ENCODE measurements around the gene SRRM4.
A peak's percentile ranks its signal among the peaks of the same experiment; 100 is the strongest.
"Not testable (repeated sequence)": the region's sequence is repeated elsewhere in the genome, so short reads cannot be mapped to it uniquely, and the experiment has no call there.

SRRM4 gene

DNA sequence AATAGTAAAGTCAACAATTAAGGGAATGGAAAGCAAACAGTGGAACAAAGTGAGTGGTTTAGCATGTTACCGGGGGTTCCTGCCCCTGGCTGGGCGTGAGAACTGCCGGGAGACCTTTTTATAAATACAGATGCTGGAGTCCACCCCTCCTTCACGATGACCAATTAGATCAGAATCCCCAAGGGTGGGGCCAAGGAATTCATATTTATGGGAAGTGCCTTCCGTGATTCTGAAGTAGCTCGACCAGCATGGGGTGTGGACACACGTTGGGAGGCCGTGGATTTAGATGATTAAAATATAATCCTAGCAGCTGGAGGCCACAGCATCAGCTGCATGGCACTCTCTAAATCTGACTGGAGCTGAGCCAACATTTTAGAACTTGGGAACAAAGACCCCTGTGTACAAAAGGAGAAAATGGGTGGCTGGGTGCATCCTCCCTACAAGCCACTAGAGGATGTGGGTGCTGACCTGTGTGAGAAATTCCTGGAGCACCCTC lies 87.9 kb downstream of the SRRM4 start:
- no peak for DNase-seq (ENCODE audit: low read depth in 2 of 3, low spot score in 1 of 3)

DNA sequence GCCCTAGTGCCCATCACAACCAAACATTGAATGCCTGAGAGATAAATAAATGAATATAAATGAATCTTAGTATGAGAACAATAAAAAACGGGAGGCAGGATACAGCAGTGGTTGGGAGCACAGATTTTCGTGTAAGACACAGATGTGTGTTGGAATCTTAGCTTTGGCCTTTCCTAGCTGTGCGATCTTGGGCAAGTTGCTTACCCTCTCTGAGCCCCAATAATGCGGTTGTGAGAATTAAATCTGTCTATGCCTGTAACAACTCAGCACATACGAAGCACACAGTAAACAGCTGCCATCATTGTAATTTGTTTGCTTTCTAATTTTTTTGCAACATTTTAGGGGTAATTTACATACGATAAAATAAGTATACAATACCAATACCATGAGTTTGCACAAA lies 89.8 kb downstream of the SRRM4 start:
- no peak for DNase-seq (ENCODE audit: low read depth in 2 of 3, low spot score in 1 of 3)

DNA sequence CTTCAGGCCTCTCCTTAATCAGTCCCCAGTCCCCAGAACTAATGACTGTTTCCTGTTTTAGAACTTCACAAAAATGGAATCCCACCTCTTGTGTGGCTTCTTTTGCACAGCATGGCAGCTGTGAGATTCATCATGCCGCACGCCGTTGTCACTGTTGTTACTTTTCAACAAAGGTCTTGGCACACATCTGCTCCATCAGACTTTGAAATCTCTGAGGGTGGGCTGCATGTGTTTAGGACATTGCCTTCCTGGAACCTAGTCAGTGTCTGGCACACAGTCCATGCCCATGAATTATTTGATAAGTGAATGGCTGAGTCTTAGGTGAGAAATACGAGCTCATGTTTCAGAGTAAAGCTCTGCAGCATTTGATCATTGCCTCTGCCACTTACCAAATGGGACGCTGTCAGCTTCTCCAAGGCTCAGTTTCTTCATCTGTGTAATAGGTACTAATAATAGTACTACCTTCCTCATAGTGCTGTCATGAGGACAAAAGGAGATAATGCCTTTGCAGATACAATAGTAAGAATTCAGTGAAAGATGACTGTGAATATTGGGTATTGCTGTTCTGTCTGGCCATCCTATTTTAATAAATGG lies 90.4 kb downstream of the SRRM4 start:
- no peak for DNase-seq (ENCODE audit: low read depth in 2 of 3, low spot score in 1 of 3)

DNA sequence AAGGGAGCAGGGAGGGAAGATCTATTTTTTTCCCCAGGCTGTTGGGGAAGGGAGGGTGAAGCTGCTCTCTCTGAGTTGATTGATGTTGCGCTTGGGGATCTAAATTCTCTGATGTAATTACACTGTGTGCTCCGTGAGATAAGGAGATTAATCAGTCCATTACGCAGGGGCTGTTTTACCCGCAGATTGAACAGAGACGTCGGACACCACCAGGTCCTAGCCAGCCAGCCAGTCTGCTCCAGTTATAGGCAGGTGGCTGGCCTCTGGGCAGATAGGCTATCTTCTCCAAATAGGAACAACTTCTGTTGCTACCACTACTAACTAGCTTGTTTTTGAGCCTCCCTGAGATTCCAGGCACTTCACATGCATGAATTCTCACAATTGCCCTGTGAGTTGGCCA lies 91.1 kb downstream of the SRRM4 start:
- no peak for DNase-seq (ENCODE audit: low read depth in 2 of 3, low spot score in 1 of 3)

DNA sequence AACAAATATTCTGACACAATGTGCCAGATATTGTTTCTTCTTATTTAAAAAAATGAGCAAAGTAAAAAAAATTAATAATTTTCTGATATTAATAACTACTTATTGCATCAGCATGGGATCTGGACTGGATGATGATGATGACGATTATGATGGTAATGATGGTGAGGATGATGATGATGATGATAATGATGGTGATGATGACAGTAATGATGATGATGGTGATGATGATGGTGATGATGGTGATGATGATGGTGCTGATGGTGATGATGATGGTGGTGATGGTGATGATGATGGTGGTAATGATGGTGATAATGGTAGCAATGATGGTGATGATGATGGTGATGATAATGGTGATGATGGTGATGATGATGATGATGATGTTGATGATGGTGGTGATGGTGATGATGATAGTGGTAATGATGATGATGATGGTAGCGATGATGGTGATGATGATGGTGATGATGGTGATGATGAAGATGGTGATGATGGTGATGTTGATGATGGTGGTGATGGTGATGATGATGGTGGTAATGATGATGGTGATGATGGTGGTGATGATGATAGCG lies 94.0 kb downstream of the SRRM4 start:
- no peak for DNase-seq (ENCODE audit: low read depth in 2 of 3, low spot score in 1 of 3)

DNA sequence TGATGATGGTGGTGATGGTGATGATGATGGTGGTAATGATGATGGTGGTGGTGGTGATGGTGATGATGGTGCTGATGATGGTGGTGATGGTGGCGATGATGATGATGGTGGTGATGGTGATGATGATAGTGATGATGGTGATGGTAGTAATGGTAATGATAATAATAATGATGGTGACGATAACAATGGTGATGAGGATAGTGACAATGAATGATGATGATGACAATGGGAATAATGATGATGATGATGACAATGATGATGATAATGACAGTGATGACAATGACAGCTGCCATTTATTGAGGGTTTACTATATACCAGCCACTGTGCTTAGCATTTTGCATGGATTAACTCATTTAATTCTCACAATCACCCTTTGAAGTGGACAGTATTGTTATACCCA lies 94.6 kb downstream of the SRRM4 start:
- no peak for DNase-seq (ENCODE audit: low read depth in 2 of 3, low spot score in 1 of 3)

DNA sequence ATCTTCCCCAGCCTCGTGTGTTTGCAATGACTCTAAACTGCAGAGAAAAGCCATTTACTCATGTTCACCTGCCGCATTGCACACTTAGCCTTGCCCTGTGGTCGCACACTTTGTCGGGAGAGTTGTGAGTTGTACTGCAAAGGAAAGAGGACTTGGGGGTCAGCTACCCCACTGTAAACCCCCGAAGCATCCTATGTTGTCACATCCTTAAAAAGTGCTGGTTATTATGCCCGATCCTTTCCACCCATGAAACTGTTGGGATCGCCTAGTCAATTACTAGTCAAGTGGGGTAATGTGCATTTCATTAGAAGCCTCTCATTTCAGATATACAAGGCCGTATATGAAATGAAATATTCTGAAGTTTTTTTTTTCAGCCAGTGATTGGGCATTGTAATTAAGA lies 98.2 kb downstream of the SRRM4 start:
- DNase-seq (ENCODE audit: low read depth in 2 of 3, low spot score in 1 of 3) = no peak

DNA sequence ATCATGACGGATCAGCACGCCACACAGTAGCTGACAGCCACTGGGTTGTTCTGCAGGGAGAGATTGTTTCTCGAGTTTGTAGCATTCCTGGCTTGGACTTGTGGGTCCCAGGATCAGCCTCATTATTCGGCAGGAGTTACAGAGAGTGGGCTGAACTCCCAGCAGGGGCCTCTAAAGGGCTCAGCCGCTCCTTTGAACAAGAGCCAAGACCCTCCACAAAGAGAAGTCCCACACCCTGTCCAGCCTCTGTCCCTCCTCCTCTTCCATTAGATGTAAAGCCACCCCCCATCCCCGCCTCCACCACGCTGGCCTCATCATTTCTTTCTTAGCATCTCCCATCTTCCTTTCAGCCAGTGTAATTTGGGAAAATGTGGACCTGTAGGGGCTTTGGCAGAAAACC lies 100.7 kb downstream of the SRRM4 start:
- no peak for DNase-seq (ENCODE audit: low read depth in 2 of 3, low spot score in 1 of 3)

DNA sequence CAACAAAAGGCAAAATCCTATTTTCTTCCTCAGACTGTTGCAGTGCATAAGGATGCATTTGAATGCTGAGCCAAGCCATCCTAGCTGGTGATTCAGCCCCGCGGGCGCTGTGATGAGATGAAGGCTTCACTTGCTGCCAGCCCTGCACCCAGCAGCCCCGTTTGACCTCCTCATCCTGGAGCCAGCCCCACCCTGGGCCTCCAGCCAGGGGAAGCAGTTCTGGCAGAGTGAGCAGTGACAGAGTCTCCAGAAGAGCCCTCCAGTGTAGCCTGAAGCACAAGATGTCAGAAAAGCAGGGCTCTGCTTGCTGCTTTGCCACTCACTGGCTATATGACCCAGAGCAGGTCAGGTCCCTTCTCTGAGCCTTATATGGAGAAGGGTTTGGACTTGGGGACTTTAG lies 101.2 kb downstream of the SRRM4 start:
- no peak for DNase-seq (ENCODE audit: low read depth in 2 of 3, low spot score in 1 of 3)

DNA sequence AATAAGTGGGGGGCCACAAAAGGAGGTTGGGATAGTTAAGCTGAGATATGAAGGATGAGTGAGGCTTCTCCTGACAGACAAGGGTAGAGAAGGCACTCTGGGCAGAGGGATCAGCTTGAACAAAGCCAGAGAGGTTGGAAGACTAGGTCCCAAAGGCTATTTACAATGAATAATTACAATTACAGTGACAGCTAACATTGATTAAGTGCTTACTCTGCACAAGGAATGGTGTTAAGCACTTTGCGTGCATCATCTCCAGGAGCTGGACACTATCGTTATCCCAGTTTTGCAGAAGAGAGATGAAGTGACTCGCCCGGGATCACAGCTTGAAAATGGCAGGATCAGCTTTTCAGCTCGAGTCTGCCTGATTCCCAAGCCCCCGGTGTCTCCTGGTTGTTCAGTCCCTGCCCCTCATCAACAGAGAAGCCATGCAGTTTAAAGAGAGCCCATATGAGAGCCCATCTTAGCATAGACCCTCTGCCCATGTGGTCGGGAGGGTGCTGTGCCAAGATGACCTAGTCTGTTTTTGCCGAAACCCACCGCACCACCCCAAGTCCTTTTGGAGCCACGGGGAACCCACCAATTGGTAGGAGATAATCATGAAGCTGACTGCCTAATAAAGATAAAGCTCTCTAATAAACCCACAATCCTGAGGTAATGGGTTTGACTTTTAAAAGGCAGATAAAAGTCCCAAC lies 107.5 kb downstream of the SRRM4 start:
- DNase-seq (ENCODE audit: low read depth in 2 of 3, low spot score in 1 of 3) = no peak

DNA sequence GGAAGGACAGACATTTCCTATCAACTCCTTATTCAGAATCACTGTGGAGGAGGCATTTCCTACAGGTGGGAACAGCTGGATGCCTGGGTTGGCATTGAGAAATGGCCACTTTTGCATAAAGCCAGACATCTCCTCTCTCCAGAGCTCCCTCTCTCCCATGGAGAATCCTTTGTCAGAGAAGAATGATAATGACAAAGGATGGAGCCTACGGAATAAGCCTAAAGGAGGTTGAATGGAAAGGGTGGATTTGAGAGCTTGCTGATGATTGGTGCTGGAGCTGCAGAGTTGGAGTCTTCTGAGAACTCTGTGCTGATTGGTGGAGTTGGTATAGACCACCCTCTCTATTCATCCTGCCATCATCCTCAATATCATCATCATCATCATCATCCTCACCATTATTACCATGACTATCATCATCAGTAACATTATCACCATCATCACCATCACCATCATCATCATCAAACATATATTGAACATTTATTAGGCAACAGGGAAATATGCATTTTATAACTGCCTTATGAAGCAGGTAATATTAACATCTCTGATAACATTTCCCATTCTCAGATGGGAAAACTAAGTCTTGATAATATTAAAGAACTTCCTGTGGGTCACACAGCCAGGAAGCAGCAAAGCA lies 108.2 kb downstream of the SRRM4 start:
- DNase-seq (ENCODE audit: low read depth in 2 of 3, low spot score in 1 of 3) = no peak

DNA sequence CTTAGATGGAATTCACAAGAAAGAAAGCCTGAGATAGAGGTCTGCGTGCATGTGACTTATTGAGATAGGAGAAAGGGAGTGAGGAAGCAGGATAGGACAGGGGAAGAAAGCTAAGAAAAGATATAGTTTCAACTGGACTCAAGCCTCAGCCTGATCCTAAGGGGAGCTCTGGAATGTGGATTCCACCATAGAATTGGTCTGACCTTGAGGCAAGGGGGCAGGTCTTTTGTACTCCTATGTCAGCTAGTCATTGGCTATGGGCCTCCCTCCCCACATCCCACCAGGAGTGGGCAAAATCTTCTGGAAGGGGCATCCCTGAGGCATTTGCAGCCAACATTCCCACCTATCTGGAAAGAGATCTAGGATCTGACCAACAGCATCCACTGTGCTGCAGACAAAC lies 108.9 kb downstream of the SRRM4 start:
- no peak for DNase-seq (ENCODE audit: low read depth in 2 of 3, low spot score in 1 of 3)

DNA sequence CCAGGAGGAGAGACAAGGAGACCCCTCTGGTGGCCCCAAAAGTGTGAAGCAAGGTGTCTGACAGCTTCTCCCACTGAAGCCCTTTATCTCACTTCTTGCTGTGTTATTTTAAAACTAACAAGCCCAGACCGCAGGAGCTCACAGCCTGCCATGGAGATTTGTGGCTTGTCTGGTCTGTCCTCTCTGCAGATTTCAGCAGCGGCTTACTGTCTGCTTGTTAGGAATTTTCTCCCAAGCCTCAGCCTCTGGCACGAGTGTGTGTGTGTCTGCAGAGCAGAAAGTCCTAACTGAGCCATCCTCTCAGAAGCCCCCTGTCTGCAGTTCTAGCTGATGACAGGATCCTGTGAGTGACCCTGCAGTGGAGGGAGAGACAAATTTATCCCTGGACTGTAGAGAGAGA lies 109.5 kb downstream of the SRRM4 start:
- DNase-seq (ENCODE audit: low read depth in 2 of 3, low spot score in 1 of 3) = no peak

DNA sequence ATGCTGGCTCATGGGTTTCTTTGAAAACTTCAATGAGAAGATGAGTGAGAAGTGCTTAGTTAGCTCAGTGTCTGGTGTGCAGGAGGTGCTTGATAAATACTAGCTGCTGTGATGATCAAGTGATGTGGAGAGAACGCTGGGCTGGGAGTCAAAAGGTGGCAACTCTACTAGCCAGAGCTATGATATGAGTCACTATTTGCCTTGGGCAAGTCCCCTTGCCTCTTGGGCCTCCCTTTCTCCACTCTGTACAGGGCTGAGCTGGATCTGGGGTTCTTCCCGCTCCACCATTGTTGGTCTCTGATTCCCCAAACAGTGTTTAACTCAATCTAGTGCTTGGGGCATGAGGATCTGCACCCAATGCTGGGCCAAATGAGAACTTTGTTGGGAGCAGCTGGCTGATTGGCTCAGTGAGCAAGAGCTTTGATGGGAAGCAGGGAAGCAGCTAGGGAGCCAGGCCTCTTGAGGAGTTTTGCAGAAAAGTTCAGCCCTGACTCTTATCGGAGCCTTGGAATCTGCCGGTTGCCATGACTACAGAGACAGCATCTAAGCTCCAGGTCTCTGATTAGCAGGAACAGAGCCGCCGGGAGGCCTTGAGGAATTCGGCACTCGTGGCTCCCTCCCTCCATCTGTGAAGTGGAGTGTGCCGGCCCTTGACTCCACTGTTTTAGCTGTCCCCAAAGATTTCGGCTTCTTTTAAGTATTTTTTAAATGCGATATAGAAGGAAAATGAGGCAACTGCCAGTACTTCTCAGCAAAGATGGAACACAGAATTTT lies 115.3 kb downstream of the SRRM4 start:
- DNase-seq (ENCODE audit: low read depth in 2 of 3, low spot score in 1 of 3) = no peak

DNA sequence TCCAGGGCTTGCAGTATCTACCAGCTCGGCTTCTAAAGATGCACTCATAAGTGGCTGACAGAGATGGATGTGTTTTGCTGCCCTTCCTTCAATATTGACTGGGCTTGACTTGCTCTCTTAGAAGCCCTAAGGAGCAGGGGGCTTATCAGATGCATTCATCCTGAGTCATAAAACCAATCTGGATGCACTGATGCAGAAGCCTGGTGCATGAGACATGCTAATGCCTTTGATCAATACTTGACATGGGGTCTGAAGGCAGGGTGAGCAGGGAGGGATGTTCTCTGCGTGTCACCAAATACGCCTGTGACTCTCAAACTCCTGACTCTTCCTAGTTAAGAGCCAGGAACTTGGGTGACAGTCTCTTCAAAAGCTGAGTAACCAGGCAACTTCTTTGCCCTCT lies 119.6 kb downstream of the SRRM4 start:
- no peak for DNase-seq (ENCODE audit: low read depth in 2 of 3, low spot score in 1 of 3)

DNA sequence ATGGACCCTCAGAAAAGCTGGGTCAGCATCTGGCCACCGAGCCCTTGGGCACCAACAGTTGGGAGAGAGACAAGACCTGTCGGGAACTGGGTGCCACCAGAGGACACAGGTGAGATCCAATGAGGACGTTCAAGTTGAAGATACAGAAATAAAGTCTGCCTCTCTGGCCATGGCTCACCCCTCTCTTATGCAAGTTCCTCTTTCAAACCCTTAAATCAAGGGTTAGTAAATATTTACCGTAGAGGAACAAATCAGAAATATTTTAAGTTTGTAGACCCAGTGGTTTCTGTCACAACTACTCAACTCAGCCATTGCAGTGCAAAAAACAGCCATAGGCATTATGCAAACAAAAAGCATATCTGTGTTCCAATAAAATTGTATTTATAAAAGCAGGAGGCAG lies 120.9 kb downstream of the SRRM4 start:
- no peak for DNase-seq (ENCODE audit: low read depth in 2 of 3, low spot score in 1 of 3)

DNA sequence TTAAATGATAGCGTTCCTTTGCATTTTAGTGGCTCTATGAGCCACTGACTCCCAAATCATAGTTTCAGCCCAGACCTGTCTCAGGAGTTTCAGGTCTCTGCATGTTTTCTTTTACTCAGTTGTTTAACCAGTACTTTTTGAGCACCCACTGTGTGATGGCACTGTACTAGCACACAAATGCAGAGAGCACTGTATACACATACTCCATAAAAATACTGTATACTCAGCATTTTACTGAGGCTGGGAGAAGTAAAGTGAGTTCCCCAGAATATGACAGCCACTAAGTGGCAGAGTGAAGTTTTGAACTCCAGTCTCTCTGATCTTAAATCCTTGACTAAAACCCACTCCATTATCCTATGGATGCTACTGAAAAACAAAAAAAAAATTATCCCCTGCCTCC lies 121.4 kb downstream of the SRRM4 start:
- DNase-seq (ENCODE audit: low read depth in 2 of 3, low spot score in 1 of 3) = no peak

DNA sequence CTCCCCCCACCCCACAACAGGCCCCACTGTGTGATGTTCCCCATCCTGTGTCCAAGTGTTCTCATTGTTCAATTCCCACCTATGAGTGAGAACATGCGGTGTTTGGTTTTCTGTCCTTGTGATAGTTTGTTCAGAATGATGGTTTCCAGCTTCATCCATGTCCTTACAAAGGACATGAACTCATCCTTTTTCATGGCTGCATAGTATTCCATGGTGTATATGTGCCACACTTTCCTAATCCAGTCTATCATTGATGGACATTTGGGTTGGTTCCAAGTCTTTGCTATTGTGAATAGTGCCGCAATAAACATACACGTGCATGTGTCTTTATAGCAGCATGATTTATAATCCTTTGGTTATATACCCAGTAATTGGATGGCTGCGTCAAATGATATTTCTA lies 123.6 kb downstream of the SRRM4 start:
- DNase-seq (ENCODE audit: low read depth in 2 of 3, low spot score in 1 of 3) = not testable (repeated sequence)

DNA sequence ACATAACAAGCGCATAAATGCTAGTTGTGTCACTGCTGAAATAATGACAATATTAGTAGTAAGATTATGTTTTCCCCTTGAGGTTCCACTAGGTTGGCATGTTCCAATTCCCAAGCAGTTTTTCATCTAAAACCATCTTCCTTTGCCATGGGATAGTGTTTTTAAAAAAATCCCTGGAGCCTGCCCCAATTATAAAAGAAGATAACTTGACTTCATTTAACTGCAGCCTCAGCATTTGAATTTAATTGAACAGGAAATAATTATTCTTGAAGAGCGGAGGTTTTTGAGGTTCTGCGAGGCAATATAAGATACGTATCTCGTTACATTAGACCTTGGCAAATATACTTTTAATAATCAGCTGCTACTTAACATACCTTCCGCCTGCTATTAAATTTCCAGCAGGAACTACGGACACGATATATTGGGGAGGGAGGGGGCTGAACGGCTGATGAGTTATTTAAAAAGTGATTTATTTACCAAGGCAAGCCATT lies 132.2 kb downstream of the SRRM4 start:
- no peak for DNase-seq (ENCODE audit: low read depth in 2 of 3, low spot score in 1 of 3)

DNA sequence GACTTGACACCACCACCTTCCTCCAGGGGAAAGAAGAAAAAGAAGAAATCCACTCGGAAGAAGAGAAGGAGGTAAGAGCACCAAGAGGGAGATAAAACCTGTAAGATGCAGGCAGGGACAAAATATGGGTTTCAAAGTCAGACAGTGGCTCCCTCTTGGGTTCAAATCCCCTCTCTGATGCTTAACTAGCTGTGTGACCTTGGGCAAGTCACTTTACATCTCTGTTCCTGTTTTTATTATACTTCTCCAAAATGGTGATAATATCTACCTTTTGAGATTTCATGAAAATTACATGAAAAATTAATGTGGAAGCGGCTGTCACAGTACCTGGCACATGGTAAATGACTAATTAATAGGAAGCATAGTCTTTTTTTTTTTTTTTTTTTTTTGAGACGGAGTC lies 133.0 kb downstream of the SRRM4 start:
- DNase-seq (ENCODE audit: low read depth in 2 of 3, low spot score in 1 of 3) = no peak

DNA sequence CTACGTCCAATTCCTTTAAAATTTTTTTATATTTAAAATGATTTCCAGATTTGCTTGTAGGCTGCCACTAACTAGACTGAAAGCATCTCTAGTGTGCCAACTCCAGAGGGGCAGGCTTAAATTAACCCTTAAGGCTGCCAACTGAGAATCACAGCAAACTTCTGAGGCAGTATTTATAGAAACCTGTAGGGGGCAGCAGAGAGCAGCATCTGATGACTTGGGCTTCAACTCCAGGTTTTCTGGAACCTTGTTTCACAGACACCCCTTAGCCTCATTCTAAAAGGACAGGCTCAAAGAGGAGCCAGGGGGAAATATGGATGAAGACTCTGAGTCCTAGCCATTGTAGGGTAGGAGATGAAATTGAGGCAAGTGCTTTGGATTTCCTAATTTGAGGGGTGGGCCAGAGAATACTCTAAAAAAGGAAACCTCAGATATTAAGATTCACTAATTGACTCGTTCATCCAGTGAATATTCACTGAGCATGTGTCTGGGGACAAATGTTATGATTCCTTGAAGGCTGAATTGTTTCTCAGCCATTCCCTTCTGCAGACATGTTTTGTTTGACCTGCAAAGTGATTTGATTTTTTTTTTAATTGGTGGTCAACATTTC lies 134.1 kb downstream of the SRRM4 start:
- DNase-seq (ENCODE audit: low read depth in 2 of 3, low spot score in 1 of 3) = peak in 1 of 3 donors; percentile 32

All from stimulated activated CD4-positive, alpha-beta T cell treated with anti-CD3 and anti-CD28 coated beads, Interleukin-12 subunit alpha, Interleukin-12 subunit beta, amount 100 ng/mL, for 48 hours (primary cell).